MCF 10A (cell line): ENCODE results near the gene KIAA1549. TPM values are rescaled to one million over a fixed set of nuclear protein-coding genes. Genes with fewer than 3 reads are reported as not detected.
A peak's percentile ranks its signal among the peaks of the same experiment; 100 is the strongest.

Experiments
- BruUV-seq: library from RNA; stranded (reverse); fragments of 400-500 nt; replicated peaks from 2 replicates; lab custom pipeline; 2021; lab: Mats Ljungman, UMichigan
- CTCF ChIA-PET: fragments of 300-600 bp; sonication (Branson Sonifier 250); formaldehyde crosslinking; extraction: SDS; loops from one replicate; lab custom pipeline; 2021; ENCODE audit warnings: antibody characterized with exemption, inconsistent platforms; lab: Yijun Ruan, JAX
- POLR2A ChIA-PET: fragments of 300-600, 350-650 bp; sonication (Branson Sonifier 250); formaldehyde crosslinking; extraction: SDS; loops from one replicate; lab custom pipeline; 2020; ENCODE audit warnings: antibody characterized with exemption, inconsistent platforms; lab: Yijun Ruan, JAX
- DNase-seq: peaks from one replicate; pipeline ENCODE4 v3.0.0-alpha.2; 2018; ENCODE audit not compliant: unreplicated experiment
- H3K27ac Mint-ChIP-seq: one replicate; pipeline ENCODE4 v1.8.0; 2022; ENCODE audit warnings: mild to moderate bottlenecking, low read depth, mixed read lengths; ENCODE audit not compliant: unreplicated experiment
- H3K27me3 Mint-ChIP-seq: one replicate; pipeline ENCODE4 v1.8.0; 2022; ENCODE audit warnings: mixed read lengths; ENCODE audit not compliant: insufficient read depth, unreplicated experiment
- H3K36me3 Mint-ChIP-seq: one replicate; pipeline ENCODE4 v1.8.0; 2022; ENCODE audit warnings: mild to moderate bottlenecking, moderate library complexity, mixed read lengths; ENCODE audit not compliant: insufficient read depth, unreplicated experiment
- H3K4me1 Mint-ChIP-seq: one replicate; pipeline ENCODE4 v1.8.0; 2022; ENCODE audit warnings: mixed read lengths; ENCODE audit not compliant: insufficient read depth, unreplicated experiment
- H3K4me3 Mint-ChIP-seq: one replicate; pipeline ENCODE4 v1.8.0; 2022; ENCODE audit warnings: mild to moderate bottlenecking, moderate library complexity, mixed read lengths; ENCODE audit not compliant: unreplicated experiment
- H3K9me3 Mint-ChIP-seq: one replicate; pipeline ENCODE4 v1.8.0; 2022; ENCODE audit warnings: mixed read lengths; ENCODE audit not compliant: unreplicated experiment
- intact Hi-C: fragments of 100-400 bp; cut with micrococcal nuclease; formaldehyde crosslinking; loops from 2 replicates; pipeline ENCODE4 v1.14.1; 2022
- total RNA-seq: library from RNA; stranded (reverse); gene quantifications from 2 replicates; pipeline ENCODE4 v1.2.3, GENCODE V29; 2022
- TF ChIP-seq, protein P1 (sequence below): fragments of 200-600 bp; IDR thresholded peaks from one replicate; pipeline ENCODE4 v1.8.0; 2022; ENCODE audit warnings: antibody characterized with exemption, mild to moderate bottlenecking; ENCODE audit not compliant: unreplicated experiment

The KIAA1549 gene
- total RNA-seq, 1 experiment from 2014 or later: 7.1 TPM

DNA sequence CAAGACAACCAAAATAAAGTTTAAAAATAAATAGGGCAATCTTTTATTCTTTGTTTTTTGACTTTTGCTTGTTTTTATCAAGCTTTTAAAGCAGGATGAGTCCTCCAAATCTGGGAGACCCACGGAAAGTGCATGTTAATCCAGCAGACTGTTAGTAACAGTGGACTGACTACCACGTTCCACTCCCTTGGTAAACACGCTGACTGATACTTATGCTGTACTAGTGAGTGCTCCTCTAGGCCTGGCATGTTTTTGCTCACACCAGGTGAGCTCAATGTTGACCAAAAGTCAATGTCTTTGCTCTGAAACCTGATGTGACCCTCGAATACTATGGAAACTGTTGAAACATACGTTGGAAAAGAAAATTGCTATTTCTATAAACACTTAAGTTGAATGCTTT, 88.4 kb downstream of the KIAA1549 start:
- peaks cover 25% of the 10 kb centered on the region for H3K4me1 Mint-ChIP-seq
- DNase-seq: no peak
- no peaks in the 10 kb centered on the region for H3K27me3 Mint-ChIP-seq
- no peak overlapping the region for H3K4me3 Mint-ChIP-seq
- POLR2A ChIA-PET: no interaction called here
- peaks cover 7% of the 10 kb centered on the region for H3K36me3 Mint-ChIP-seq
- no peaks in the 10 kb centered on the region for H3K9me3 Mint-ChIP-seq
- intact Hi-C loops: no loop called here
- BruUV-seq: no TSS peak
- CTCF ChIA-PET: interaction anchor here (0.8 kb wide), 1 partner anchor 125 kb away, joined by 3 read pairs; no protein-coding TSS in a partner anchor
- H3K27ac Mint-ChIP-seq: no peak overlapping the region
- TF ChIP-seq, protein P1, sequence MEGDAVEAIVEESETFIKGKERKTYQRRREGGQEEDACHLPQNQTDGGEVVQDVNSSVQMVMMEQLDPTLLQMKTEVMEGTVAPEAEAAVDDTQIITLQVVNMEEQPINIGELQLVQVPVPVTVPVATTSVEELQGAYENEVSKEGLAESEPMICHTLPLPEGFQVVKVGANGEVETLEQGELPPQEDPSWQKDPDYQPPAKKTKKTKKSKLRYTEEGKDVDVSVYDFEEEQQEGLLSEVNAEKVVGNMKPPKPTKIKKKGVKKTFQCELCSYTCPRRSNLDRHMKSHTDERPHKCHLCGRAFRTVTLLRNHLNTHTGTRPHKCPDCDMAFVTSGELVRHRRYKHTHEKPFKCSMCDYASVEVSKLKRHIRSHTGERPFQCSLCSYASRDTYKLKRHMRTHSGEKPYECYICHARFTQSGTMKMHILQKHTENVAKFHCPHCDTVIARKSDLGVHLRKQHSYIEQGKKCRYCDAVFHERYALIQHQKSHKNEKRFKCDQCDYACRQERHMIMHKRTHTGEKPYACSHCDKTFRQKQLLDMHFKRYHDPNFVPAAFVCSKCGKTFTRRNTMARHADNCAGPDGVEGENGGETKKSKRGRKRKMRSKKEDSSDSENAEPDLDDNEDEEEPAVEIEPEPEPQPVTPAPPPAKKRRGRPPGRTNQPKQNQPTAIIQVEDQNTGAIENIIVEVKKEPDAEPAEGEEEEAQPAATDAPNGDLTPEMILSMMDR: no peak

DNA sequence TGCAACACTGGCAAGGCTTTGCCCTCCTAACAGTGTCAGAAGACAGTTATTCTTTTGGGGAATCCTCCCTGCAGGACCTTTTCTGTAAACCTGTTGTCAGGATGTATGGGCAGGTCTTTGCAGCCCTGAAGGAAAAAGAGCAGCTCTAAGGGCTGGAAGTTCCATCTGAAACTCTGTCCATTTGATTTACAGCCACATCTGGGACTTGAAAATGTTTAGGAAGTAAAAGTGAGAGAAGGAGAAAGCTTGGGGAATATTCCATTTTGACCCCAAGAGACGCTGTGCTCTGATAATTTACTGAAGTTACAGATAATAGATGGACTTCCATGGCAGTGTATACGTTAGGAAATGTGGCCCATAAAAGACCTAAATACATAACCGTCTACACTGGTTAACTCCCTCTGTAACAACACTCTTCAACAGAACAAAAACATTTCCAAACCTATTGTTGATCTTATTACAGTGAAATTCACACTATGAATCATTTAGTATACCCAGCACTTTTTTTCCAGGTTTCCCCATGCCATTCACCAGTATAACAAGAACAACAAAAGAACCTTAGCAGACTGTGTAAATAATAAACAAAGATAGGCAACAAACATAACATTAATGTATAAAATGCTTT, 89.1 kb downstream of the KIAA1549 start:
- POLR2A ChIA-PET: no interaction called here
- H3K27ac Mint-ChIP-seq: no peak overlapping the region

DNA sequence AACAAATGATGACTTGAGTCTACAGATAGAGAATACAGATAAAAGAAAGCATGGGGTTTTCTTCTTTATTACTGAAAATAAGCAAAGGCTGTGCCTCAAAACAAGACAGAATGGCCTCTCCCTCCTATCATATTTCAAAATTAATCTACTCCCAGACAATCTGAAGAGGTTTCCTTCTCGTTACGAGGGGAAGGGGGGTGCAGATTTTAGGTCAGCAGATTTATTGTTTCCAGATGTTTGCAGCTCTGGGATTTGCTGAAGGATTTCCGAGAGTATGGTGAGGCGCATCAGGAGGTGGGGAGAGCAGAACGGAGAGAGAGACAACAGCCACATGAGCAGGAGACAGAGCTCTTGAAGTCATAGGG, 89.8 kb downstream of the KIAA1549 start:
- BruUV-seq: no TSS peak
- H3K27me3 Mint-ChIP-seq: no peaks in the 10 kb centered on the region
- H3K9me3 Mint-ChIP-seq: no peaks in the 10 kb centered on the region
- intact Hi-C loops: no loop called here
- H3K36me3 Mint-ChIP-seq: peaks cover 7% of the 10 kb centered on the region
- POLR2A ChIA-PET: no interaction called here
- no peak for DNase-seq
- H3K4me1 Mint-ChIP-seq: peaks cover 25% of the 10 kb centered on the region
- TF ChIP-seq, protein P1: no peak
- CTCF ChIA-PET: interaction anchor here (0.6 to 1.7 kb wide), 5 partner anchors 11 to 1550 kb away, joined by 3 to 5 read pairs (median 3); no protein-coding TSS in a partner anchor
- no peak overlapping the region for H3K27ac Mint-ChIP-seq
- H3K4me3 Mint-ChIP-seq: no peak overlapping the region

More for the DNA sequence above, 89.1 kb downstream of the KIAA1549 start:
- Mint-ChIP-seq H3K36me3 (peaks cover 7% of the 10 kb centered on the region), H3K27me3 (no peaks in the 10 kb centered on the region), H3K4me3 (no peak overlapping the region), H3K4me1 (peaks cover 25% of the 10 kb centered on the region), H3K9me3 (no peaks in the 10 kb centered on the region)
- CTCF ChIA-PET: interaction anchor here (0.6 to 1.7 kb wide), 4 partner anchors 77 to 183 kb away, joined by 3 to 5 read pairs (median 4); no protein-coding TSS in a partner anchor
- DNase-seq: no peak
- BruUV-seq: no TSS peak
- TF ChIP-seq, protein P1: no peak
- intact Hi-C loops: no loop called here

DNA sequence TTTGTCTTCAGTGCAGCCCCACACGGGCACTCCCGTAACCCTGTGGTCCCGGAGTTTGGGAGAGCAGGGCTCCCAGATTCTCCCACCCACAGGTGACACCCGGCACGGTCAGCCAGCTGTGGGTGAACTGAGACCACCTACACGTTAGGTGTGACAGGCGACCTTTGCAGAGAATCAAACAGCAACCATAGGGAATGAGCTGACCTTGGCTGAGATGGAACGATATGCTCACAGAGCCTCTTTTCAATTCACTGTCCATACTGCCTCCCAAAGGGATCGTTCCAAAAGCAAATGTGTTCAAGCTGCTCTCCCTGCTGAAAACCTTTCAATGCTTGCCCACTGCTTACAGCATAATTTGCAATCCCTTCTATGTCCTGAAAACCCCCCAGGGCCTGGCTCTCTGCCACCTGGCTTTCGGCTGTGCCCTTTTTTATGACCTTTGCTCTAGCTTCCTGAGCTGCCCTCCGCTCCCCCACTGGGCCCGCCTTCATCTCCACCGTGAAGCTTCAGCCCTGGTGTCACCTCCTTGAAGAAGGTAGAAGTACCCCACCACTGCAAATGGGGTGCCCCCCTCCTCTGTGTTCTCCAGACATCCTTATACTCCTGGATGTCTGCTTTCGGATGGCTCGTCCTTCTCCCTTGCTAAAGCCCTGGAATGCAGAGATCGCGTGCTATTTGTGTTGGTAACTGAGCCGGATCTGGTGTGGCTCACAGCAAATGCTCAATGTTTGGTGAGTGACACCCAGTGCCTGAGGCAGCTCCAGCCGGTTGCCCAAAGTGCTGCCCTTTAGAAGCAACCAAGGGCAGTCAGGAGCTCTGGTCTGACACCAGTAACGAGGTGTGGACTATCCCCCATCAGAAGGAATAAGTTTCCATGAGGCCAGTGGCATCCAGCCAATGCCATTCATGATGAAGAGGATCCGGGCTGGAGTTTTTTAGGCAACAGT, 90.4 kb downstream of the KIAA1549 start:
- H3K27ac Mint-ChIP-seq: peak overlapping the region; percentile 82
- intact Hi-C loops: no loop called here
- H3K4me3 Mint-ChIP-seq: no peak overlapping the region
- ChIA-PET POLR2A (no interaction called here), CTCF (interaction anchor here (0.6 to 1.7 kb wide), 3 partner anchors 11 to 1551 kb away, joined by 3 to 5 read pairs (median 3); no protein-coding TSS in a partner anchor)
- TF ChIP-seq, protein P1: no peak
- H3K4me1 Mint-ChIP-seq: peaks cover 19% of the 10 kb centered on the region
- DNase-seq: no peak
- BruUV-seq: no TSS peak
- no peaks in the 10 kb centered on the region for H3K27me3 Mint-ChIP-seq
- H3K9me3 Mint-ChIP-seq: no peaks in the 10 kb centered on the region
- peaks cover 7% of the 10 kb centered on the region for H3K36me3 Mint-ChIP-seq
